HG03558 (cell line): ENCODE results near the gene TPCN1.

Experiments
- ATAC-seq: cut with Tn5 transposase; IDR thresholded peaks from one replicate; pipeline ENCODE4 v1.9.1; 2021; ENCODE audit warnings: moderate number of reproducible peaks; ENCODE audit not compliant: unreplicated experiment; ENCODE audit errors: extremely low read depth

TPCN1 gene

GRCh38 chr12:113239288-113239771 is 18.1 kb downstream of the TPCN1 start:
- no peak for ATAC-seq

- ATAC-seq, result no peak
These were observed 18.6 kb downstream of the TPCN1 start for GRCh38 chr12:113239811-113240331.

GRCh38 chr12:113240395-113240794 is 19.1 kb downstream of the TPCN1 start:
- ATAC-seq, result no peak

GRCh38 chr12:113241191-113242025 is 20.1 kb downstream of the TPCN1 start:
- no peak for ATAC-seq

GRCh38 chr12:113242026-113242418 is 20.8 kb downstream of the TPCN1 start:
- no peak for ATAC-seq

GRCh38 chr12:113242560-113242959 is 21.3 kb downstream of the TPCN1 start:
- no peak for ATAC-seq

- ATAC-seq, result no peak
These were observed 22.8 kb downstream of the TPCN1 start for GRCh38 chr12:113244047-113244460.

- ATAC-seq, result no peak
These were observed 23.3 kb downstream of the TPCN1 start for GRCh38 chr12:113244478-113244958.

GRCh38 chr12:113245695-113246477 is 24.6 kb downstream of the TPCN1 start:
- ATAC-seq, result no peak

- no peak for ATAC-seq
These were observed 25.3 kb downstream of the TPCN1 start for GRCh38 chr12:113246478-113247122.

GRCh38 chr12:113247123-113248050 is 26.1 kb downstream of the TPCN1 start:
- ATAC-seq, result no peak

GRCh38 chr12:113248051-113248825 is 27.0 kb downstream of the TPCN1 start:
- no peak for ATAC-seq

GRCh38 chr12:113248842-113249435 is 27.7 kb downstream of the TPCN1 start:
- no peak for ATAC-seq

- no peak for ATAC-seq
These were observed 28.3 kb downstream of the TPCN1 start for GRCh38 chr12:113249546-113249945.

- no peak for ATAC-seq
These were observed 28.8 kb downstream of the TPCN1 start for GRCh38 chr12:113250045-113250444.

GRCh38 chr12:113251404-113252070 is 30.3 kb downstream of the TPCN1 start:
- no peak for ATAC-seq

- ATAC-seq, result no peak
These were observed 31.2 kb downstream of the TPCN1 start for GRCh38 chr12:113252494-113252893.
